Loucy (cell line): ENCODE data around the gene CERS6.

Source experiments
- EZH2phosphoT487 ChIP-seq: fragments of 200-600 bp; IDR thresholded peaks from 2 replicates; pipeline ENCODE4 v1.6.1; 2018; ENCODE audit warnings: antibody characterized with exemption, mild to moderate bottlenecking, moderate library complexity, borderline replicate concordance
- TF ChIP-seq, protein P1 (sequence below): fragments of 200-600 bp; sonication (generic); conservative IDR thresholded peaks from 2 replicates; pipeline ENCODE4 v1.5.1; 2014; ENCODE audit warnings: mild to moderate bottlenecking, antibody characterized with exemption, low read length

DNA sequence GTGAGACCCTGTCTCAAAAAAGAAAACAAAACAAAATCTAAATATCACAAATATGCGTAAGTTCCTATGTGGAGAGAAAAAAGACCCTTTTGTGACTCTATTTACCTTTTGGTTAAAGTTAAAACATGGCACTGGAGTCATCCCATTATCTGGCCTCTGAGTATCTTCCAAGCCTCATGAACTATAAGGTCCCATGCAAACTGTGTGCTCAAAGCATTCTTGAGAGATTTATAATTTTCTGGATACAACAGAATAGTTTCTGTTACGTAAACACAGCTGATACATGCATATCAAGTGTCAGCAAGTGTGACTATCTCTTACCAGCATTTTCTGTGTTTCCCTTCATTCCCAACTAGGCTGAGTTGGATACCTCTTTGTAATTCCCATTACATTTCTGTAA, 337.5 kb downstream of the CERS6 start:
- TF ChIP-seq, protein P1, sequence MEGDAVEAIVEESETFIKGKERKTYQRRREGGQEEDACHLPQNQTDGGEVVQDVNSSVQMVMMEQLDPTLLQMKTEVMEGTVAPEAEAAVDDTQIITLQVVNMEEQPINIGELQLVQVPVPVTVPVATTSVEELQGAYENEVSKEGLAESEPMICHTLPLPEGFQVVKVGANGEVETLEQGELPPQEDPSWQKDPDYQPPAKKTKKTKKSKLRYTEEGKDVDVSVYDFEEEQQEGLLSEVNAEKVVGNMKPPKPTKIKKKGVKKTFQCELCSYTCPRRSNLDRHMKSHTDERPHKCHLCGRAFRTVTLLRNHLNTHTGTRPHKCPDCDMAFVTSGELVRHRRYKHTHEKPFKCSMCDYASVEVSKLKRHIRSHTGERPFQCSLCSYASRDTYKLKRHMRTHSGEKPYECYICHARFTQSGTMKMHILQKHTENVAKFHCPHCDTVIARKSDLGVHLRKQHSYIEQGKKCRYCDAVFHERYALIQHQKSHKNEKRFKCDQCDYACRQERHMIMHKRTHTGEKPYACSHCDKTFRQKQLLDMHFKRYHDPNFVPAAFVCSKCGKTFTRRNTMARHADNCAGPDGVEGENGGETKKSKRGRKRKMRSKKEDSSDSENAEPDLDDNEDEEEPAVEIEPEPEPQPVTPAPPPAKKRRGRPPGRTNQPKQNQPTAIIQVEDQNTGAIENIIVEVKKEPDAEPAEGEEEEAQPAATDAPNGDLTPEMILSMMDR: no peak
- TF ChIP-seq EZH2phosphoT487: no peak
